HPDE6-E6E7 (cell line): ENCODE results near the gene POLR2C.
"Not testable (repeated sequence)": the region's sequence is repeated elsewhere in the genome, so short reads cannot be mapped to it uniquely, and the experiment has no call there.

ENCODE experiments used
- DNase-seq: peaks from one replicate; pipeline ENCODE4 v3.0.0; 2011; ENCODE audit warnings: missing footprints; ENCODE audit errors: extremely low spot score

POLR2C gene

GRCh38 chr16:57479205-57479975 is 16.9 kb downstream of the POLR2C start:
- no peak for DNase-seq

GRCh38 chr16:57479976-57480753 is 17.7 kb downstream of the POLR2C start:
- DNase-seq, result no peak

GRCh38 chr16:57480754-57481230 is 18.3 kb downstream of the POLR2C start:
- DNase-seq, result no peak

- no peak for DNase-seq
These were observed 18.9 kb downstream of the POLR2C start for GRCh38 chr16:57481421-57481820.

- no peak for DNase-seq
These were observed 20.5 kb downstream of the POLR2C start for GRCh38 chr16:57482845-57483545.

DNA sequence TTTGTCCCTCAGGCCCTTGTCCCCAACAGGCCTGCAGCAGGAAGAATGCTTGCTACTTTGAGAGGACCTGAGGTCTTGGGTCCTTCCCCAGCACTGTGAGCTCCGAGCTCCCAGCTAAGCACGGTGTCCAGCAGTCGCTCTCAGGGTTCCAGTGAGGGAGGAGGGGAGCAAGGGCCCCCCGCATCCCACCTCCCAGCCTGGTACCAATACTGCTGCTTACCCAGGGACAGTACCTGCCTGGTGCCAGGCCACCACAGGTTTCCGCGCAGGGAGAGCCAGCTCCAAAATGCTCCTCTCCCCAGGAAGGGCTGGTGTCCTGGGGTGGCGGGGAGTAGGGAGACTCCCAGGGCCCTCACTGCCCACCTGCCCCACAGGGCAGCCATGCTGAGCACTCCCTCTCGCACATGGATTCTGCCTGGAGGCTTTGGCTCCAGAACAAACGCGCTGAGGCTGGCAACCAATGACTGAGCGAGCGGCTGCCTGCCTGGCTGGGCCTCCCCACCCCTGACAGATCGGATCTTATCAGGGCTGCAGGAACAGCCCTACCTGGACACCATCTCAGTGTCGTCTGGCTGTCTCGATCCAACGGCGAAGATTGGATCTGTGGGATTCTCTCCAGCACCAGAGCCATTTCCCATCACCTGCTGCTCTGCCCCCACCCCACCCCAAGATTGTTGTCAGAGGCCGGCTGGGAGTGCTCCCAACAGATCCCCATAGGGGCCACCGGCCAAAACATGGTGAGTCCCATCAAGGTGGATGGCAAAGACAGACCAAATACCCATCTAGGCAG is 21.4 kb downstream of the POLR2C start:
- no peak for DNase-seq

GRCh38 chr16:57484515-57485005 is 22.1 kb downstream of the POLR2C start:
- no peak for DNase-seq

DNA sequence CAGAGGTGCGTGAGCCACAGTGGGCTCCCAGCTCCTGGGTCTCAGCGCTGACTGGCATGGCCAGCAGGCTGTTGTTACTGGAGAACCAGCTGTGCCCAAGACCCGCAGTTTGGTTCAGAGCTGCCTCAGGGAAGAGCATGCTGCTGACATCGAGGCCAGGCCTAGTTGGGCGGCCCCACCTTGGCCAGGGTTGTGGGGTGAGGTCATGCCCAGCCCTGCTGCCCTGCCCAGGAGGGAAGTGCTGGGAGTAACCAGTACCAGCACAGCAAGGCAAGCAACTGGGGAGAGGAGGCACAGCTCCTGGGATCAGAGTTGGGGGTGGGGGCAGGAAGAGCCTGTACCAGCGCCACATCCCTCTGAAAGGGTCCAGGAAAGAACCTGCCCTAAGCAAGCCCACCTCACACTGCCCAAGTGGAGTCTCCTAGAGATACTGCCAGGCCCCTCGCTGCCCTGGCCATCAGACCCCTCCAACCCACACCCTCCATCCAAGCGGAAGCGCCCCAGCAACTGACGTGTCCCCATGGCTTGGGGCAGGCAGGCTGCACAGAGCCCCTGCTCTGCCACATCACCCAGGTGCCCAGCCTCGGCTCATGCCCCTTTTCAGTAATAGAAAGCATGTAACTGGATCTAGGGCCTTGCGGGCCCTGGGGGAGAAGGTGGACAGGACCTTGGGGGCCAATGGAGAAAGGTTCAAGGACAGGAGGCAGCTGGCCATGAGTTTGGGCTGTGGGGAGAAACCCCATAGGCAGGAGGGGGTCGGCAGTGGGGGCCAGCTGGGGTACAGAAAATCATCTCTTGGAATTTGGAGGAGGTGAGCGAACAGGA is 22.8 kb downstream of the POLR2C start:
- DNase-seq, result no peak

DNA sequence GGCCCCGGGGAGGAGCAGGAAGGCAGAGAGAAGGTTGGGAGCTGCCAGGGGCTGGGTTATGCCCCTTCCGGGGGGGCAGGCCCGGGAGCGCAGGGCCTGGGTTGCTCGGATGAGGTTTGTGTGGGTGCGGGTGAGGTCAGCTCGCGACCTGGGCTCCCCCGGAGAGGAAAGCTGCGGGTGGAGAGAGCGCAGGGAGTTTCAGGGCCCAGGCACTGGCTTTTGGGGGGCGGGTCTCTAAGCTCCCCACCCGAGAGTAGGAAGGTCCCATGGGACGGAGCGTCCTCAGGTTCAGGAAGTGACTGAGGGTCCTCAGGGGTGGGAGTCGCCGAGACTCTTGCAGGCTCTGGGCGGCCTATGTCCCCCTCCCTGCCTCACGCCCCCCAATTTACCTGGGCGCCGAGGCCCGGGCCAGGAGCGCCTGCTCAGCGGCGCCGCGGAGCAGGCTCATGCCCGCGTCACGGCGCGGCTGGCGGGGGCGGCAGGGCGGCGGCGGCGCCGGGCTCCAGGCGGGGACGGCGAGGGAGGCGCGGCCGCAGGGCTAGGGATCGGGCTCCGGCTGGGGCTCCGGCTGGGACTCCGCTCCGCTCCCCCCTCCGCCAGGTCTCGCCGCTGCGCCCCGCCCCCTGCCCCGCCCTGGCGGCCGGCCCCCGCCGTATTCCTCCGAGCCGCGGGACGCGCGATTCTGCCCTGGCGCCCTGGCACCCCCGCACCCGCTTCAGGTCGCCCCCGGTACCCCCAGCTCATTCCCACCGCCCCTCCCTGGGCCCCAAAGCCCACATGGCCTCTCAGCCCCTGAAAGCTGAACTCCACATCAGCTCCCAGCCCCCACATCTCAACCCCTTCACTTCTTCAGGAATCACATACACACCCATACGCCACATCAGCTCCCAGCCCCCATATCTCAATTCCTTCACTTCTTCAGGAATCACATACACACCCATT is 23.7 kb downstream of the POLR2C start, which contains the start of gene DOK4:
Gene DOK4, minus strand, starts transcription at position 578 of the 942 bp plus-strand sequence. CDS start 6,986 bp downstream, outside the sequence.
- DNase-seq, result peak; percentile 98

DNA sequence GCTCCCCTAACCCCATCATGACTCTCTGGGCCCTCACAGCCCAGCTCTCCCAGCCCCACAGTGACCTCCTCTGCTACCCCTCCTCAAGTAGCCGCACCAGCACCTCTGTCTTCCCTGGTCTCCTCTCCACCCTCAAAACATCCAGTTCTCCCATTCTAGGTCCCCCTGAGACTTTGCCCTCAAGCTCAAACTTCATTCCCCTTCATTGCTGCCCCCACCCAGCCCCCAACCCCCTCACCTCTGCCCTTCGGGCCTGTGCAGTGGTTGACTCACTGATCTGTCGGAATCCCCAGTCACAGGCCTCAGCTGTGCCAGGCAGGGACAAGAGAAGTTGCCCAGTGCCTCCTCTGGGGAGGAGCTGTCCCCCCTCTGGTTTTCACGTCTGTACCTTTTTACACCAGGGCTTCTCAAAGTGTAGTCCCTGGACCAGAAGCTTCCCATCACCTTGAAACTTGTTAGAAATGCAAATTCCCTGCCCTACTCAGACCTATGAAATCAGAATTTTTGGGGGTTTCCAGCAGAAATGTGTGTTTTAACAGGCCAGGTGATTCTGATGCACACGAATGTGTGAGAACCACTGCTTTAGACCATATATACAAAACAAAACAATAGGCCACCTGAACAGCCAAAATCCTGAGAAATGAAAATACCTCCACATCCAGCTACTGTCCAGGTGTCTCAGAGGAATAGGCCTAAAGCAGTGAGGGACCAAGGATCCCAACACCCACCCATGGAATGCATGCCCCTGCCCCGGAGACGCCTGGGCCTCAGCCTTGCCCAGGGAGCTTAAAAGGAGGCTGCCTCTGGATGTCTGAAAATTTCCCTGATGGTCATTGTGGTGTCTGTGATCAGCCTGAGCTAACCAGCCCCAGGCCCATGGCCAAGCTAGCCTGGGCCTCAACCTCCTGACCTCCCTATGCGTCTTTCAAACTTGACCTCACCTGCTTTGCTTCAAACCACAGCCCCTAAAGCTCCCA is 24.7 kb downstream of the POLR2C start:
- no peak for DNase-seq

GRCh38 chr16:57489229-57489628 is 26.8 kb downstream of the POLR2C start:
- no peak for DNase-seq

DNA sequence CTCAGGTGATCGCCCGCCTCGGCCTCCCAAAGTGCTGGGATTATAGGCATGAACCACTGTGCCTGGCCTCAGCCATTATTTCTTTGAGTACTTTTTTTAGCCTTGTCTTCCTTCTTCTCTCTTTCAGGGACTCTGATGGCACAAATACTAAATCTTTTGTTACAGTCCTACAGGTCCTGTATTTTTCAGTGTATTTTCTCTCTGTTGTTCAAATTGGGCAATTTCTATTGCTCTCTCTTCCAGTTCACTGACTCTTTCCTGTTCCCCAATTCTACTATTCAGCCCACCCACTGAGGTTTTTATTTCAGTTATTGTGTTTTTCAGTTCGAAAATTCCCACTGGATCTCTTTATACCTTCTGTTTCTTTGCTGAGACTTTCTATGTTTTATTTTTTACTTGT is 31.3 kb downstream of the POLR2C start:
- no peak for DNase-seq

DNA sequence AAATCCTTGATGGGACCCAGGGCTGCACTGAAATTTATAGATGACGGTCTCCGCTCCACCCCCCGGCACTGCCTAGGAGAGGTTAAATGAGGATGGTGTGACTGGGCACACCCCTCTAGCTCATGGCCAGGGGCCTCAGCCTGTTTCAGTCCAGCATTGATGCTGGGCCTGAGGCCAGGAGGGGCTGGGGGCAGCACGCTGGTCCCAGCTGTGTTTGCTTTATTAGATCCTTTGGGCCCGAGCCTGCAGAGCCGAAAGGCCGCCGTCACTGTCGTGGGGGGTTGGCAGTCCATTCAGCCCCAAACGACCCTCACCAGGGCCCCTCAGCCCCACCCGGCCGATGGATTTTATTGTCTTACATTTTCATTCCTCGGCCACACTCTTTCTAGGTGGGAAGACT is 34.6 kb downstream of the POLR2C start:
- no peak for DNase-seq

DNA sequence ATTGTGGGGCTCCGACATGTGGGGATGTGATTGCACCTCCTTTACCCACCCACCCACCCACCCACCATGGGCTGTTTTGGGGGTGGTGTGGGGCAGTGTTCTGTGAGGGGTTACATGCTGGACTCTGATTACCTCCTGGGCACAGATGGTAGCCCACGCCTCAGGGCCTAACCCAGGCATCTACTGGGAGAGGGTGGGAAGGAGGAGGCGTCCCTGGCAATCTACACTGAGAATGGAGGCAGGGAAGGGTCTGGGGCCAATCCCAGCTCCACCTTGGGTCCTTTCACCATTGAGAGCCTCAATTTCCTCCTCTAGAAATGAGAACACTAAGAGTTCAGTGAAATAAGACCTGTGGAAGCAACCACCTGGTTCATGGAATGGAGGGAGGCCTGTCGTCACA is 35.6 kb downstream of the POLR2C start:
- DNase-seq, result no peak

DNA sequence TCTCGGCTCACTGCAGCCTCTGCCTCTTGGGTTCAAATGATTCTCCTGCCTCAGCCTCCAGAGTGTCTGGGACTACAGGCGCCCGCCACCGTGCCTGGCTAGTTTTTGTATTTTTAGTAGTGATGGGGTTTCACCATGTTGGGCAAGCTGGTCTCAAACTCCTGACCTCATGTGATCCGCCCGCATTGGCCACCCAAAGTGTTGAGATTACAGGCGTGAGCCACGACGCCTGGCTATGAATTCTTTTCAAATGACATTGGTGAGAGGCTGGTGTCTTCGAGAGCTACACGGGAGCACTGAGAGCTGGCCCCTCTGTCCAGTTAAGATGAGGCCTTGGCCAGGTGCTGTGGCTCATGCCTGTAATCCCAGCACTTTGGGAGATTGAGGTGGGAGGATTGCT is 37.5 kb downstream of the POLR2C start:
- not testable (repeated sequence) for DNase-seq

DNA sequence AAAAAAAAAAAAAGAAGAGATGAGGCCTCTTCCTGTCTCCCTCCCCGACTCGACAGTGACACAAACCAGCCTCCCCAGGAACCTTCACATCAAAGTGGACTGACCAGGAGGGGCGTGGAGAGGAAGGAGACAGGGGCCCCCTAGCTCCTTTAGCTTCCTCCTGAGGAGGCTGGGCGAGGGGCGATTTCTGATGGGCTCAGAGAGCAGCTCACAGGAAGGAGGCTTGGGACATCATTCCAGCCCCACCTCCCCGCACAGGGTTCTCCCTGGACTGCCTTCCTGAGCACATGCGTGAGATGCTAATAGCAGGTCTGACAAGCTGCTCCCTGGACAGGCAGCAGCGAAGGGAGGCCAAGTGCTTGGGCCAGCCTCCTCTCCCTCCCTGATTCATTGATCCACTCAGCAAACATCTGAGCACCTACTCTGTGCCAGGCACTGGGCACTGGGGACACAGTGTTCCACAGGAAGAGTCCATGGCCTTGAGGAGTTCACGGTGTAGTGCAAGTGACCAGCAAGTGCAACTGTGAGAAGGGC is 38.2 kb downstream of the POLR2C start:
- no peak for DNase-seq

DNA sequence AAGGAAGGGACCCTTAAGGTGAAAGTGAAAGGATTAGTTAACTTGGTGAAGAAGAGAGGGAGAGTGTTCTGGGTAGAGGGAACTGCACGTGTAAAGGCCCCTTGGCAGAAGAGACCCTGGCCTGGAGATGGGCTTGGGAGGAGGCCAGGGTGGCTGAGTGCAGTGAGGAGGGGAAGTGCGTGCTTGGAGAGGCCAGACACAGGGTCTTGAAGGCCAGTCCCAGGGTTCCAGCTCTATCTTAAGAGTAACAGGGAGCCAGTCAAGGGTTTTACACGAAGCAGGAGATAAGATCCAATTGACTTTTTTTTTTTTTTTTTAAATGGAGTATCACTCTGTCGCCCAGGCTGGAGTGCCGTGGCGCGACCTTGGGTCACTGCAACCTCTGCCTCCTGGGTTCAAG is 39.0 kb downstream of the POLR2C start:
- DNase-seq, result no peak
